GM21447 (cell line): ENCODE measurements around the gene ZNF727.
"Not testable (repeated sequence)": the region's sequence is repeated elsewhere in the genome, so short reads cannot be mapped to it uniquely, and the experiment has no call there.

Experiments
- ATAC-seq: cut with Tn5 transposase; IDR thresholded peaks from one replicate; pipeline ENCODE4 v1.9.1; 2021; ENCODE audit not compliant: unreplicated experiment

The ZNF727 gene

GRCh38 chr7:64045301-64046040, at the start of gene ZNF727:
TSS of gene ZNF727 (plus strand) at chr7:64045434. CDS start at chr7:64045622, 188 bp downstream.
- ATAC-seq: no peak

- no peak for ATAC-seq
Observed at GRCh38 chr7:63998549-63998948, 46.7 kb upstream of the ZNF727 start, which contains the start of gene ZNF722. TSS of gene ZNF722 (plus strand) at chr7:63998849. CDS start at chr7:63998962, 113 bp downstream.

DNA sequence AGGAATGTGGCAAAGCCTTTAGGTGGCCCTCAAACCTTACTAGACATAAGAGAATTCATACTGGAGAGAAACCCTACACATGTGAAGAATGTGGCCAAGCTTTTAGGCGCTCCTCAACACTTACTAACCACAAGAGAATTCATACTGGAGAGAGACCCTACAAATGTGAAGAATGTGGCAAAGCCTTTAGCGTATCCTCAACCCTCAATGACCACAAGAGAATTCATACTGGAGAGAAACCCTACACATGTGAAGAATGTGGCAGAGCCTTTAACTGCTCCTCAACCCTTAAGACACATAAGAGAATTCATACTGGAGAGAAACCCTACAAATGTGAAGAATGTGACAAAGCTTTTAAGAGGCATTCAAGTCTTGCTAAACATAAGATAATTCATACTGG, 29.7 kb upstream of the ZNF727 start:
- not testable (repeated sequence) for ATAC-seq

DNA sequence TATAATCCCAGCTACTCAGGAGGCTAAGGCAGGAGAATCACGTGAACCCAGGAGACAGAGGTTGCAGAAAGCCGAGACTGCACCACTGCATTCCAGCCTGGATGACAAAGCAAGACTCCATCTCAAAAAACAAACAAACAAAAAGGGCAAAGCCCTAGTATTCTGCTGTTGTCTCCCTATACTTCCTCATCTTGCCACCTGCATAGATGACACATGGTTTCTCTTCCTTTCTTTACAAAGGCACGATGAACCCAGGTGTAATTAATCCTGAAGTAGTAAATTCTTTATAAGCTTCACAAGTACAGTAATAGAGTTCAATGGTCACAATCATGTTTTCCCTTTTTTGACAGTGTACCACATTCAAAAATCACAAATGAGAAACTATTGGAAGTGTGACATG, 9.8 kb upstream of the ZNF727 start:
- ATAC-seq: no peak

- no peak for ATAC-seq
Observed at GRCh38 chr7:64037095-64037494, 8.1 kb upstream of the ZNF727 start.

GRCh38 chr7:64046041-64046389, 781 bp downstream of the ZNF727 start:
- ATAC-seq: no peak

DNA sequence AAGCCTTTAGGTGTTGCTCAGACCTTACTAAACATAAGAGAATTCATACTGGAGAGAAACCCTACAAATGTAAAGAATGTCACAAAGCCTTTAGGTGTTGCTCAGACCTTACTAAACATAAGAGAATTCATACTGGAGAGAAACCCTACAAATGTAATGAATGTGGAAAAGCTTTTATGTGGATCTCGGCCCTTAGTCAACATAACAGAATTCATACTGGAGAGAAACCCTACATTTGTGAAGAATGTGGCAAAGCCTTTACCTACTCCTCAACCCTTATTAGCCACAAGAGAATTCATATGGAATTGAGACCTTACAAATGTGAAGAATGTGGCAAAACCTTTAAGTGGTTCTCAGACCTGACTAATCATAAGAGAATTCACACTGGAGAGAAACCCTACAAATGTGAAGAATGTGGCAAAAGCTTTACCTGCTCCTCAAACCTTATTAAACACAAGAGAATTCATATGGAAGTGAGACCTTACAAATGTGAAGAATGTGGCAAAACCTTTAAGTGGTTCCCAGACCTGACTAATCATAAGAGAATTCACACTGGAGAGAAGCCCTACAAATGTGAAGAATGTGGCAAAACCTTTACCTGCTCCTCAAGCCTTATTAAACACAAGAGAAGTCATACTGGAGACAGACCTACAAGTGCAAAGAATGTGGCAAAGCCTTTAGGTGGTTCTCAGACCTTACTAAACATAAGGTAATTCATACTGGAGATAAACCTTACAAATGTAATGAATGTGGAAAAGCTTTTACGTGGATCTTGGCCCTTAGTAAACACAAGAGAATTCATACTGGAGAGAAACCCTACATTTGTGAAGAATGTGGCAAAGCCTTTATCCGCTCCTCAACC, 32.8 kb downstream of the ZNF727 start:
- not testable (repeated sequence) for ATAC-seq

DNA sequence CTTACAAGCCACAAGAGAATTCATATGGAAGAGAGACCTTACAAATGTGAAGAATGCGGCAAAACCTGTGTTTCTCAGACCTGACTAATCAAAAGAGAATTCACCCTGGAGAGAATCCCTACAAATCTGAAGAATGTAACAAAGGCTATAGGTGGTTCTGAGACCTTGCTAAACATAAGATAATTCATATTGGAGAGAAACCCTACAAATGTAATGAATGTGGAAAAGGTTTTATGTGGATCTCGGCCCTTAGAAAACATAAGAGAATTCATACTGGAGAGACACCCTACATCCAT, 33.4 kb downstream of the ZNF727 start:
- no peak for ATAC-seq

GRCh38 chr7:64087501-64087900, 42.3 kb downstream of the ZNF727 start:
- no peak for ATAC-seq

- not testable (repeated sequence) for ATAC-seq
Observed at GRCh38 chr7:64088863-64089262, 43.6 kb downstream of the ZNF727 start.
